Pancreas (tissue), 10 donors: Measurements from ENCODE around the gene HECTD1. TPM values are rescaled to one million over a fixed set of nuclear protein-coding genes. Genes with fewer than 3 reads are reported as not detected.

Experiments
- ATAC-seq, 4 donors: fragments of 200-7000 bp; cut with Tn5 transposase; one replicate each; pipeline versions ENCODE4 v1.8.0 to v1.9.1; 2020; ENCODE audit warnings: mild to moderate bottlenecking in 4 of 4, moderate library complexity in 4 of 4
- DNase-seq, 6 donors: peaks; one replicate each; pipeline ENCODE4 v3.0.0-alpha.2; 2020
- FAIRE-seq: peaks from 2 replicates; lab custom pipeline; 2012; peaks lifted over from hg19 to GRCh38; lab: Jason Lieb, UNC
- H3K27ac ChIP-seq, 4 donors: fragments of 200-600 bp; sonication (generic); 1 replicate in 3 of 4; 2 replicates in 1 of 4; pipeline versions ENCODE4 v1.5.0 to v1.8.0; 2020
- H3K27me3 ChIP-seq, 4 donors: fragments of 200-600 bp; one replicate each; pipeline ENCODE4 v1.8.0; 2021
- H3K36me3 ChIP-seq, 3 donors: fragments of 200-600 bp; sonication (generic) in 1 of 3; one replicate each; pipeline versions ENCODE4 v1.5.0 to v1.8.0; 2020 to 2021
- H3K4me1 ChIP-seq, 3 donors: fragments of 200-600 bp; one replicate each; pipeline ENCODE4 v1.8.0; 2021
- H3K4me3 ChIP-seq, 4 donors: fragments of 200-600 bp; sonication (generic) in 2 of 4; one replicate each; pipeline versions ENCODE4 v1.5.0 to v1.8.0; 2020 to 2021
- H3K9me3 ChIP-seq, 4 donors: fragments of 200-600 bp; one replicate each; pipeline ENCODE4 v1.8.0; 2021
- CTCF ChIP-seq, 4 donors: fragments of 200-600 bp; sonication (generic) in 3 of 4; IDR thresholded peaks; one replicate each; pipeline versions ENCODE4 v1.5.0 to v1.8.0; 2021; ENCODE audit warnings: antibody characterized with exemption in 4 of 4
- WGBS, 2 donors: extraction: QIAGEN DNeasy Blood & Tissue Kit; methylation state at CpG; one replicate each; pipeline ENCODE4 v1.1.7; 2013; 5-methylcytosine and 5-hydroxymethylcytosine counted together
- intact Hi-C, 3 donors: fragments of 100-400 bp; cut with DNase I; formaldehyde crosslinking; loops; one replicate each; pipeline versions ENCODE4 v1.11.1 to v1.14.2; 2022
- polyA plus RNA-seq, 2 donors: library from polyadenylated mRNA; stranded (reverse); fragments of 200-250 nt; gene quantifications; one replicate each; pipeline ENCODE4 v1.2.3, GENCODE V29; 2013
- total RNA-seq, 6 donors: library from RNA; stranded (reverse); fragmentation: NEBNext Ultra II Directional in 4 of 6; extraction: Animal tissue kit (Norgen Biotek cat#: 25700) in 4 of 6; gene quantifications; one replicate each; pipeline versions ENCODE4 v1.2.1 to v1.2.4, GENCODE V29; 2021 to 2023
- donor health status: healthy with polysubstance abuse.
- donor health status: DM: no; HTN: no; CAD: no; lungs with moderate emphysema.
- donor health status: DM: no; HTN: no; CAD: no.
- donor health status: control.
- donor health status: control.
- donor health status: Bipolar disorder and iron deficiency.
- donor health status: DM: yes; HTN: yes; CAD: no.
- donor health status: DM: no; HTN: no; CAD: no.
- donor health status: DM: no; HTN: no; CAD: no.
- donor health status: DM: yes; HTN: yes; CAD: no.

The HECTD1 gene
- total and polyA plus RNA-seq, 8 donors: 28.7 to 84.4 (median 68.0) TPM

DNA sequence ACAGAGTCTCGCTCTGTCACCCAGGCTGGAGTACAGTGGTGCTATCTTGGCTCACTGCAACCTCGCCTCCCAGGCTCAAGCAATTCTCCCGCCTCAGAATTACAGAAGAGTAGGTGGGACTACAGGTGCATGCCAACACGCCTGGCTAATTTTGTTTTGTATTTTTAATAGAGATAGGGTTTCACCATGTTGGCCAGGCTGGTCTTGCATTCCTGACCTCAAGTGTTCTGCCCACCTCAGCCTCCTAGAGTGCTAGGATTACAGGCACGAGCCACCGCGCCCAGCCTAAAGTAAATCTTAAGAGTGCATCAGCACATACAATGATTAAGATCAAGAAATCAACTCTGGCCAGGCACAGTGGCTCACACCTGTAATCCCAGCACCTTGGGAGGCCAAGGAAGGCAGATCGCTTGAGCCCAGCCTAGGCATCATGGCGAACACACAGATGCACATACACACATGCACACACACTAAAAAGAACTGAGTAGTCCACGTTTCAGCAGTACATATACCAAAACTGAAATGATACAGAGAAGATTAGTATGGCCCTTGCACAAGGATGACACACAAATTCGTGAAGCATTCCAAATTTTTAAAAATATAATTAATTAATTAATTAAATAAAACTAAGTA lies 65.0 kb downstream of the HECTD1 start:
- Histone ChIP-seq H3K36me3 (peaks cover 3 to 65% (median 20%) of the 10 kb centered on the region in 3 donors), H3K27ac (no peak overlapping the region), H3K27me3 (no peaks in the 10 kb centered on the region), H3K4me3 (no peak overlapping the region), H3K4me1 (no peaks in the 10 kb centered on the region), H3K9me3 (no peaks in the 10 kb centered on the region)
- no peak for DNase-seq
- no peak for TF ChIP-seq CTCF (IDR thresholded peaks at IDR 0.05)
- intact Hi-C loops: no loop called here
- WGBS, 2 donors: 90 to 94% methylated on average over 11 of the region's 11 CpGs
- FAIRE-seq: no peak
- no peak for ATAC-seq

DNA sequence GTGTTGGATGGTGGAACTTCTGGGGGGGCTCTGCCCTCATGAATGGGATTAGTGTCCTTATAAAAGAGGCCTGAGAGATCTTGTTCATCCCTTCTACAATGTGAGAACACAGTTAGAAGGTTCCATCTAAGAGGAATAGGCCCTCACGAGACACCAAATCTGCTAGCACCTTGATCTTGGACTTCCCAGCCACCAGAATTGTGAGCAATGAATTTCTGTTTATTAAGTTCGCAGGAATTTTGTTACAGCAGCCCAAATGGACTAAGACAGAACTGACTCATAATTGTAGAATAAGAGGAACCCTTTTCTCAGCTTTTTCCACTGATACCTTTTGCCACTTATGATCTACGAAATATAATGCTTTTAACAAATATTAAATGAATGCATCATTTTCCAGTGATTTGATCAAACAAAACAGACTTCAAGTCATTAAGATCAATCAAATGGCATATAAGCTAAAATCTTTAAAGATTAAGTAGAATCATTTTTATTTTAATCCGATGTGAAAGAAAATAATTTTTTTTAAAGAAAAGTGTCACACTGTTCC lies 68.2 kb downstream of the HECTD1 start:
- Histone ChIP-seq H3K9me3 (no peaks in the 10 kb centered on the region), H3K27ac (no peak overlapping the region), H3K27me3 (no peaks in the 10 kb centered on the region), H3K36me3 (peaks cover 6 to 65% (median 25%) of the 10 kb centered on the region in 3 donors), H3K4me1 (no peaks in the 10 kb centered on the region), H3K4me3 (no peak overlapping the region)
- FAIRE-seq: no peak
- DNase-seq: no peak
- no peak for ATAC-seq
- TF ChIP-seq CTCF (IDR thresholded peaks at IDR 0.05): no peak
- WGBS, 2 donors: 97% methylated on average over 4 of the region's 4 CpGs
- intact Hi-C loops: no loop called here

GRCh38 chr14:31138301-31138700 lies 69.3 kb downstream of the HECTD1 start:
- WGBS, 2 donors: 90% methylated on average over 2 of the region's 2 CpGs
- H3K27ac ChIP-seq: no peak overlapping the region
- no peaks in the 10 kb centered on the region for H3K4me1 ChIP-seq
- no peak for TF ChIP-seq CTCF (IDR thresholded peaks at IDR 0.05)
- H3K4me3 ChIP-seq: no peak overlapping the region
- intact Hi-C loops: no loop called here
- FAIRE-seq (no peak), ATAC-seq (no peak), DNase-seq (no peak)
- H3K27me3 ChIP-seq: no peaks in the 10 kb centered on the region
- peaks cover 6 to 65% (median 25%) of the 10 kb centered on the region in 3 donors for H3K36me3 ChIP-seq
- H3K9me3 ChIP-seq: no peaks in the 10 kb centered on the region

DNA sequence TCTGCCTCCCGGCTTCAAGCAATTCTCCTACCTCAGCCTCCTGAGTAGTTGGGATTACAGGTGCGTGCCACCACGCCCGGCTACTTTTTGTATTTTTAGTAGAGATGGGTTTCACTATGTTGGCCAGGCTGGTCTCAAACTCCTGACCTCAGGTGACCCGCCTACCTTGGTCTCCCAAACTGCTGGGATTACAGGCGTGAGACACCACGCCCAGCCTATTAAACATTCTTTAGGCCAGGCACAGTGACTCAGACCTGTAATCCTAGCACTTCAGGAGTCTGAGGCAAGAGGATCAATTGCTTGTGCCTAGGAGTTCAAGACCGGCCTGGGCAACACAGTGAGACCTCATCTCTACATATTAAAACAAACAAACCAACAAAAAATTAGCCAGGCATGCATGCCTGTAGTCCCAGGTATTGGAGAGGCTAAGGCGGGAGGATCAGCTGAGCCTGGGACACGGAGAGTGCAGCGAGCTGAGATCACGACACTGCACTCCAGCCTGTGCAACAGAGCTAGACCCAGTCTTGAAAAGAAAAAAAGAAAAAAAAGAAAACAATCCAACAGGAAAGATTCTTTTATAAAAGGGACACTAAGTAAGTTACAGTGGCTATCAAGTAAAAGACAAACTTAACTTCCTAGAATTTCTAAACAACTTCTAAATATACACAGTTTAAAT lies 70.2 kb downstream of the HECTD1 start:
- 98 to 99% methylated on average over 12 of the region's 12 CpGs for WGBS, 2 donors
- peaks cover 6 to 71% (median 25%) of the 10 kb centered on the region in 3 donors for H3K36me3 ChIP-seq
- intact Hi-C loops: no loop called here
- no peak for ATAC-seq
- H3K4me1 ChIP-seq: no peaks in the 10 kb centered on the region
- no peak for DNase-seq
- no peak for TF ChIP-seq CTCF (IDR thresholded peaks at IDR 0.05)
- FAIRE-seq: no peak
- H3K9me3 ChIP-seq: no peaks in the 10 kb centered on the region
- no peak overlapping the region for H3K27ac ChIP-seq
- H3K27me3 ChIP-seq: no peaks in the 10 kb centered on the region
- H3K4me3 ChIP-seq: no peak overlapping the region

- H3K27ac ChIP-seq: no peak overlapping the region
- no peaks in the 10 kb centered on the region for H3K27me3 ChIP-seq
- H3K36me3 ChIP-seq: peaks cover 3 to 50% (median 21%) of the 10 kb centered on the region in 3 donors
- no peak for ATAC-seq
- no peak for TF ChIP-seq CTCF (IDR thresholded peaks at IDR 0.05)
- intact Hi-C loops: no loop called here
- H3K4me1 ChIP-seq: no peaks in the 10 kb centered on the region
- H3K4me3 ChIP-seq: no peak overlapping the region
- DNase-seq: no peak
- H3K9me3 ChIP-seq: no peaks in the 10 kb centered on the region
- no peak for FAIRE-seq
- WGBS, 2 donors: 77 to 79% methylated on average over 6 of the region's 6 CpGs
These were observed 74.5 kb downstream of the HECTD1 start for GRCh38 chr14:31133133-31133532.
